Large intestine (tissue), 3 donors: ENCODE data around the gene IFT122. TPM values are rescaled to one million over a fixed set of nuclear protein-coding genes. Genes with fewer than 3 reads are reported as not detected.

Experiments used
- DNase-seq, 2 donors: peaks; one replicate each; pipeline versions ENCODE4 v3.0.0 to v3.0.0-alpha.2; 2013
- H3K27ac ChIP-seq: one replicate; pipeline ENCODE4 v1.5.1; 2013; ENCODE audit warnings: low read length
- H3K27me3 ChIP-seq: 2 replicates; pipeline ENCODE4 v1.6.1; 2013; ENCODE audit warnings: low read length; ENCODE audit not compliant: control insufficient read depth, insufficient read depth
- H3K36me3 ChIP-seq: 2 replicates; pipeline ENCODE4 v1.6.1; 2013; ENCODE audit warnings: low read length; ENCODE audit not compliant: control insufficient read depth, insufficient read depth
- H3K4me1 ChIP-seq: one replicate; pipeline ENCODE4 v1.6.1; 2013; ENCODE audit warnings: low read length; ENCODE audit not compliant: control insufficient read depth, insufficient read depth
- H3K4me3 ChIP-seq: one replicate; pipeline ENCODE4 v1.5.1; 2013; ENCODE audit warnings: low read length
- H3K9me3 ChIP-seq: one replicate; pipeline ENCODE4 v1.6.1; 2013; ENCODE audit warnings: mild to moderate bottlenecking, low read depth, low read length, moderate library complexity; ENCODE audit not compliant: control insufficient read depth
- WGBS: methylation state at CpG from one replicate; pipeline ENCODE4 v1.1.5; 2013; ENCODE audit warnings: low lambda C conversion rate; ENCODE audit not compliant: insufficient coverage; 5-methylcytosine and 5-hydroxymethylcytosine counted together
- polyA plus RNA-seq: library from polyadenylated mRNA; unstranded; fragments of 120-200 nt; gene quantifications from one replicate; pipeline ENCODE4 v1.2.1, GENCODE V29; 2013

The IFT122 gene
- polyA plus RNA-seq, 1 donor, result 39.4 TPM

GRCh38 chr3:129425213-129425612, 14.8 kb upstream of the IFT122 start:
- WGBS, result no CpG with 5 or more reads among the region's 3 CpGs
- H3K4me3 ChIP-seq, result no peak overlapping the region
- H3K27ac ChIP-seq, result no peak overlapping the region

GRCh38 chr3:129425619-129426018, 14.4 kb upstream of the IFT122 start:
- WGBS, result no CpG with 5 or more reads among the region's 2 CpGs
- H3K27me3 ChIP-seq, result no peaks in the 10 kb centered on the region
- no peaks in the 10 kb centered on the region for H3K4me1 ChIP-seq
- H3K4me3 ChIP-seq, result no peak overlapping the region
- H3K36me3 ChIP-seq, result no peaks in the 10 kb centered on the region
- no peak overlapping the region for H3K27ac ChIP-seq
- no peaks in the 10 kb centered on the region for H3K9me3 ChIP-seq
- DNase-seq, result peak in 1 of 2 donors; percentile 37

More at GRCh38 chr3:129425213-129425612, 14.8 kb upstream of the IFT122 start:
- no peaks in the 10 kb centered on the region for H3K27me3 ChIP-seq
- H3K9me3 ChIP-seq, result no peaks in the 10 kb centered on the region
- no peaks in the 10 kb centered on the region for H3K4me1 ChIP-seq
- no peaks in the 10 kb centered on the region for H3K36me3 ChIP-seq
- DNase-seq, result no peak

- DNase-seq, result no peak
- H3K27ac ChIP-seq, result no peak overlapping the region
- no peaks in the 10 kb centered on the region for H3K4me1 ChIP-seq
- H3K36me3 ChIP-seq, result peaks cover 12% of the 10 kb centered on the region
- peak overlapping the region; percentile 55 for H3K4me3 ChIP-seq
- no peaks in the 10 kb centered on the region for H3K9me3 ChIP-seq
- no peaks in the 10 kb centered on the region for H3K27me3 ChIP-seq
- WGBS, result 63% methylated on average over 1 of the region's 8 CpGs
Measured at GRCh38 chr3:129428007-129428375, 12.0 kb upstream of the IFT122 start.

- no CpG with 5 or more reads among the region's 42 CpGs for WGBS
Measured at GRCh38 chr3:129428376-129429079, 11.5 kb upstream of the IFT122 start, which contains the start of gene EFCAB12. EFCAB12 (minus strand) TSS chr3:129428636; CDS start chr3:129428488, 148 bp downstream.

GRCh38 chr3:129429080-129429451, 11.0 kb upstream of the IFT122 start:
- WGBS, result 82% methylated on average over 3 of the region's 3 CpGs
- Histone ChIP-seq H3K9me3 (no peaks in the 10 kb centered on the region), H3K27me3 (no peaks in the 10 kb centered on the region), H3K27ac (no peak overlapping the region), H3K4me3 (no peak overlapping the region), H3K4me1 (peaks cover 5% of the 10 kb centered on the region), H3K36me3 (peaks cover 18% of the 10 kb centered on the region)
- DNase-seq, result no peak

More at GRCh38 chr3:129428376-129429079, 11.5 kb upstream of the IFT122 start, which contains the start of gene EFCAB12:
- Histone ChIP-seq H3K27ac (peak within 1 kb of the TSS; percentile 14), H3K36me3 (peaks cover 16% of the 10 kb centered on the region), H3K4me1 (peaks cover under 1% of the 10 kb centered on the region), H3K27me3 (no peaks in the 10 kb centered on the region), H3K4me3 (peak within 1 kb of the TSS; percentile 55), H3K9me3 (no peaks in the 10 kb centered on the region)
- DNase-seq, result peak; percentile 92

- Histone ChIP-seq H3K4me3 (no peak overlapping the region), H3K27ac (no peak overlapping the region), H3K27me3 (no peaks in the 10 kb centered on the region), H3K36me3 (peaks cover 18% of the 10 kb centered on the region), H3K4me1 (peaks cover 8% of the 10 kb centered on the region), H3K9me3 (no peaks in the 10 kb centered on the region)
- WGBS, result 100% methylated on average over 1 of the region's 4 CpGs
- DNase-seq, result no peak
Measured at GRCh38 chr3:129429602-129430001, 10.4 kb upstream of the IFT122 start.

- H3K4me3 ChIP-seq, result no peak overlapping the region
- no peaks in the 10 kb centered on the region for H3K27me3 ChIP-seq
- no CpG with 5 or more reads among the region's 7 CpGs for WGBS
- H3K4me1 ChIP-seq, result peaks cover 8% of the 10 kb centered on the region
- no peaks in the 10 kb centered on the region for H3K9me3 ChIP-seq
- no peak for DNase-seq
- no peak overlapping the region for H3K27ac ChIP-seq
- peaks cover 30% of the 10 kb centered on the region for H3K36me3 ChIP-seq
Measured at GRCh38 chr3:129432036-129432435, 8.0 kb upstream of the IFT122 start.

- Histone ChIP-seq H3K9me3 (no peaks in the 10 kb centered on the region), H3K4me3 (no peak overlapping the region), H3K27me3 (no peaks in the 10 kb centered on the region), H3K27ac (no peak overlapping the region), H3K36me3 (peaks cover 34% of the 10 kb centered on the region), H3K4me1 (peaks cover 8% of the 10 kb centered on the region)
- DNase-seq, result no peak
Measured at GRCh38 chr3:129432671-129433070, 7.4 kb upstream of the IFT122 start.

GRCh38 chr3:129433565-129433964, 6.5 kb upstream of the IFT122 start:
- Histone ChIP-seq H3K27ac (peak overlapping the region; percentile 61), H3K4me3 (no peak overlapping the region), H3K27me3 (no peaks in the 10 kb centered on the region), H3K4me1 (peaks cover 8% of the 10 kb centered on the region), H3K9me3 (no peaks in the 10 kb centered on the region), H3K36me3 (peaks cover 37% of the 10 kb centered on the region)
- whole genome bisulfite sequencing, result 43% methylated on average over 3 of the region's 5 CpGs
- DNase-seq, result peak; percentile 53 to 75

GRCh38 chr3:129434140-129434539, 5.9 kb upstream of the IFT122 start:
- peaks cover 37% of the 10 kb centered on the region for H3K36me3 ChIP-seq

GRCh38 chr3:129435367-129435766, 4.7 kb upstream of the IFT122 start:
- peaks cover 8% of the 10 kb centered on the region for H3K4me1 ChIP-seq
- no peaks in the 10 kb centered on the region for H3K9me3 ChIP-seq
- DNase-seq, result no peak
- H3K27ac ChIP-seq, result no peak overlapping the region
- no peaks in the 10 kb centered on the region for H3K27me3 ChIP-seq
- no peak overlapping the region for H3K4me3 ChIP-seq
- no CpG with 5 or more reads among the region's 1 CpG for WGBS
- peaks cover 37% of the 10 kb centered on the region for H3K36me3 ChIP-seq

More at GRCh38 chr3:129434140-129434539, 5.9 kb upstream of the IFT122 start:
- no peaks in the 10 kb centered on the region for H3K27me3 ChIP-seq
- DNase-seq, result no peak
- peaks cover 8% of the 10 kb centered on the region for H3K4me1 ChIP-seq
- no CpG with 5 or more reads among the region's 1 CpG for WGBS
- H3K27ac ChIP-seq, result peak overlapping the region; percentile 61
- H3K4me3 ChIP-seq, result no peak overlapping the region
- no peaks in the 10 kb centered on the region for H3K9me3 ChIP-seq
